Activated naive CD8-positive, alpha-beta T cell treated with anti-CD3 and anti-CD28 coated beads, Interleukin-2, amount 50 U/mL, for 24 hours (primary cell): ENCODE data around the gene CD40.

ENCODE experiments used
- ATAC-seq: fragments of 150-1000 bp; cut with Tn5 transposase; one replicate; pipeline ENCODE4 v1.10.0; 2021
- DNase-seq: peaks from one replicate; pipeline ENCODE4 v3.0.0; 2021
- H3K27ac Mint-ChIP-seq: one replicate; pipeline ENCODE4 v1.8.0; 2021; ENCODE audit warnings: mild to moderate bottlenecking, mixed read lengths
- H3K27me3 Mint-ChIP-seq: one replicate; pipeline ENCODE4 v1.8.0; 2021; ENCODE audit warnings: mixed read lengths
- H3K36me3 Mint-ChIP-seq: one replicate; pipeline ENCODE4 v1.8.0; 2021; ENCODE audit warnings: low read depth, mixed read lengths
- H3K4me1 Mint-ChIP-seq: one replicate; pipeline ENCODE4 v1.8.0; 2021; ENCODE audit warnings: mixed read lengths
- H3K4me3 Mint-ChIP-seq: one replicate; pipeline ENCODE4 v1.8.0; 2021; ENCODE audit warnings: mild to moderate bottlenecking, moderate library complexity, mixed read lengths
- H3K9me3 Mint-ChIP-seq: one replicate; pipeline ENCODE4 v1.8.0; 2021; ENCODE audit warnings: mixed read lengths

The CD40 gene

DNA sequence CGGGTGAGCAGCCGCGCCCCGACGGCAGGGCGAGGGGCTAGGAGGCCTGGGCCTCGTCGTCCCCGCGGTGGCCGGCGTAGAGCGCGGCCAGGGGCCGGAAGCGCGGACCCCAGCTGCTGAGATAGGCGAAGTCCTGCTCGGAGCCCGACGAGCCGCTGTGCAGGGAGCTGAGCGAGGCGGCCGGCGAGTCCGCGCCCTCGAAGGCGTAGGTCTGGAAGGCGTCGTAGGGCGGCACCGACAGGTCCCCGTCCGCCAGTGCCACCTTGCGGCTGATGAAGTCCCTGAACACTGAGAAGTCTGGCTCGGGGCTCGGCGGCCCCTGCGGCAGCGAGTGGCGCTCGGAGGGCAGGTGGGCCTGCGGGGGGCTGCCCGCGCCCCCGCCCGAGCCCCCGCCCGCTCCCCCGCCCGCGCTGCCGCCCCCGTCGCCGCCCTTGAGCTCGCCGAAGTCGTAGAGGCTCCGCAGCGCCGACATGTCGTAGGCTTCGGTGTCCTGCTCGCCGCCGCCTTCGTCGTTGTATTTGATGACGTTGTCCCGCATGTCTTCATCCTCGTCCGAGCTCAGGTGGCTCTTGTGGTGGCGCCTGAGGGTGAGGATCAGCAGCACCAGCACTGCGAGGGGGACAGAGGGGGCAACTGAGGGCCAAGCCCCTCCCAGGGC is 56.5 kb downstream of the CD40 start:
- ATAC-seq (peak; percentile 86), DNase-seq (peak; percentile 82)
- Mint-ChIP-seq H3K4me1 (no peaks in the 10 kb centered on the region), H3K27me3 (peaks cover 50% of the 10 kb centered on the region), H3K9me3 (no peaks in the 10 kb centered on the region), H3K27ac (no peak overlapping the region), H3K4me3 (no peak overlapping the region), H3K36me3 (no peaks in the 10 kb centered on the region)

GRCh38 chr20:46175127-46175494 is 57.0 kb downstream of the CD40 start:
- no peak for DNase-seq
- no peak overlapping the region for H3K27ac Mint-ChIP-seq
- H3K36me3 Mint-ChIP-seq: no peaks in the 10 kb centered on the region
- H3K4me3 Mint-ChIP-seq: no peak overlapping the region
- H3K27me3 Mint-ChIP-seq: peaks cover 48% of the 10 kb centered on the region
- ATAC-seq: no peak
- no peaks in the 10 kb centered on the region for H3K9me3 Mint-ChIP-seq
- H3K4me1 Mint-ChIP-seq: no peaks in the 10 kb centered on the region

DNA sequence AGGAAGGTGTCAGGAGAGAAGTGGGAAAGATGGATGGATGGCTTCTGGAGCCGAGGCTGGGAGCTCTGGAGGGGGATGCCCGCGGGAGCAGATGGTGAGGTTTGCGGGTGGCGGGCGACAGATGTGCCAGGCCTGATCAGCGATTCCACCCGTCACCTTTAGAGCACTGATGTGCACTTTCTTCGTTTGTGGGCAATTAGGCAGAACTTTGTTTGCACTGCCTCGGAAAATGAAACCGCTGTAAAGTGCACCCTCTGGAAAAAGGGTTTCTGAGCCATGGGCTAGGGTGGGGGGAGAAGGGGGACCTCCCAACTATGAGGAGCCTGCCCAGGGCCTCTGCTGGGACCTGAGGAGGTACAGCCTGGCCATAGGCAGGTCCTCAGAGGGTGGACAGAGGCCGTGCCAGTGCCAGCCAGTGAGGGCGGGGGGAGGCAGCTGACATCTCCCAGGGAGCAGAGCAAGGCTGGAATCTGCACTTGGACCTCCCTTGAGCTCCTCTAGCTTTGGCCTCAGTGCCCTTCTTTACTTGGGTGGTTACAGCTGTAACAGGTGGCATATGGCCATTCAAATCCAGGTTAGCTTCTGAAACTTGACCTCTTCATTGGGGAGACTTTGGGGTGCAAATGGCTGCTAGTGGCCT is 58.7 kb downstream of the CD40 start:
- no peak for DNase-seq
- Mint-ChIP-seq H3K4me3 (no peak overlapping the region), H3K9me3 (no peaks in the 10 kb centered on the region), H3K4me1 (no peaks in the 10 kb centered on the region), H3K27me3 (peaks cover 47% of the 10 kb centered on the region), H3K27ac (no peak overlapping the region), H3K36me3 (no peaks in the 10 kb centered on the region)
- no peak for ATAC-seq

DNA sequence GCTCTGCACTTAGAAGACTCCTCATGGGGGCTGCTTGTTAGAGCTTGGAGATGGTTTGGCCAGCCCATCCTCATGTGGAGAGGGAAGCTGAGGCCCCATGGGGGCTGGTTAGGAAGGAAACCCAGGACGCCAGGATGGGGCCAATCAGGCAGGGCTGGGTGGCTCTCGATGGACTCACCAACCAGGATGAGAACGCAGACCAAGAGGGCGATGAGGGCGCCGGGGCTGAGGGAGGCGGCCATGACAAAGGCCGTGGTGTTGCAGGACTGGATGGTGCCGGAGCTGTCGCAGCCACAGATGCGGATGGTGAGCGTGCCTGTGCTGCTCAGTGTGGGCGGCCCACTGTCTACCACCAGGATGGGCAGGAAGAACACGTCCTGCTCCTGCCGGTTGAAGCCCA is 59.7 kb downstream of the CD40 start:
- H3K36me3 Mint-ChIP-seq: no peaks in the 10 kb centered on the region
- no peaks in the 10 kb centered on the region for H3K9me3 Mint-ChIP-seq
- H3K4me3 Mint-ChIP-seq: no peak overlapping the region
- H3K27me3 Mint-ChIP-seq: peaks cover 44% of the 10 kb centered on the region
- ATAC-seq: no peak
- H3K4me1 Mint-ChIP-seq: no peaks in the 10 kb centered on the region
- no peak overlapping the region for H3K27ac Mint-ChIP-seq
- no peak for DNase-seq

GRCh38 chr20:46178891-46179290 is 60.8 kb downstream of the CD40 start:
- Mint-ChIP-seq H3K4me1 (no peaks in the 10 kb centered on the region), H3K9me3 (no peaks in the 10 kb centered on the region)

More at GRCh38 chr20:46178891-46179290, 60.8 kb downstream of the CD40 start:
- DNase-seq (no peak), ATAC-seq (no peak)
- no peaks in the 10 kb centered on the region for H3K36me3 Mint-ChIP-seq
- H3K27me3 Mint-ChIP-seq: peaks cover 34% of the 10 kb centered on the region
- no peak overlapping the region for H3K4me3 Mint-ChIP-seq
- no peak overlapping the region for H3K27ac Mint-ChIP-seq
